GM18951 (cell line): ENCODE data around the gene SV2C.
"Not testable (repeated sequence)": the region's sequence is repeated elsewhere in the genome, so short reads cannot be mapped to it uniquely, and the experiment has no call there.

Experiments
- POLR2A ChIP-seq: IDR thresholded peaks from 4 replicates; pipeline ENCODE4 v1.6.1; 2011; ENCODE audit warnings: mild to moderate bottlenecking; ENCODE audit not compliant: insufficient read length, insufficient read depth; ENCODE audit errors: extremely low read depth
- in situ Hi-C: fragments of 300-500 bp; cut with MboI; formaldehyde crosslinking; loops from one replicate; pipeline ENCODE4 v1.12.0; 2022; ENCODE audit warnings: low sequenced_read_pairs, mixed read lengths, inconsistent platforms; ENCODE audit not compliant: unreplicated experiment

SV2C gene

DNA sequence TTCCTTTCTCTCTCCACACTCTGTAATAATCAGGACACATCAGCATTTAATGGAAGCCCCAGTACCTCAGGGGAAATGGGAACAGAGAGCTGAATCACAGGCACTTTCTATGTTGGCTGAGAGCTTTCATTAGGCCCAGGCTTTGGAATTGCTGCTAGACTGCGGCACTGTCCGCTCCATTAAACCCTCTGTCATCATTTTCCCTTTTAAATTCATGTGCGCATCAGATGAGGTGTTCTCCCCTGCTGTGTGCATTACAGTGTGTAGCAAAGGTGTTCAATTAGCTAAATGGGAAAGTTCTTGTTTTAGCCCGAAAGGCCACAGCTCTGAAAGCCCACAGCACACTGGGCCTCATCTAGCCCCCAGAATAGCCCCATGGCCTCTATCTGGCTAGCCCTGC, 133.6 kb downstream of the SV2C start:
- in situ Hi-C loops, result no loop called here
- no peak for TF ChIP-seq POLR2A

DNA sequence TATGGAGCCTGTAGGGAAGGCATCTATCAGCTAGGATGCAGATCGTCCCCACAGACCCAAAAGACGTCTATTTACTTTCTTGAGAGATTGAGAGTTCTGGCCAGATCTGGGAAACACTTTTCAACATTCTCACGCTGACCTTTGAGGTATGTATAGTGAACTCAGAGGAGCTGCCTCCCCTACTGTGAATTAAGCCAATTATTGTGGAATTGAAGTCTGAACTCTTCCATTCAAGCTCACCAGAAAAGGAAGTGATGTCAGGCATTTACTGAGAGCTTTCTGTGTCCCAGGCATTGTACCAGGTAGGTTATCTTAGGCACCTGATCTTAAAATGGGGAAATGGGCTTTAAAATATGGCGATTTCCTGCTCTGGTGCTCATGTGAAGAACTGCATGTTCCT, 136.5 kb downstream of the SV2C start:
- no peak for TF ChIP-seq POLR2A
- in situ Hi-C loops, result no loop called here

DNA sequence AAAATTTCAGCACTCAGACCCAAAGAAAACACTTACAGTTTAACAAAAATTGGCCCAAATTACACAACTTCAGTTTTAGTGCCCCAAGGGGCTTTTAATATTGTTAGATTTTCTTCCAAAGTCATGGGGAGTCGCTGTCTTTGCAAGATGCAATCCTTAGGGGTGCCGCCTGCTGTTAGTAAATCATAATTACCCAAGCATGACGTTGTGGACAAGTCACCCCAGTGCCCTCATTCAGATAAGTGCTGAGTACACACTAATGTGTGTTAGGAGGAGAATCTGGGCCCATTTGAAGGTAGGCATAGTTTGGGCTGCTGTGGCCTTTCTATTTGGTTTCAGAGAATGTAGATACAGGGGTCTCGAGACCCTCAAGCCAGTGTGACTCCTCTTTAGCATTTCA, 138.1 kb downstream of the SV2C start:
- TF ChIP-seq POLR2A, result no peak
- in situ Hi-C loops, result no loop called here

DNA sequence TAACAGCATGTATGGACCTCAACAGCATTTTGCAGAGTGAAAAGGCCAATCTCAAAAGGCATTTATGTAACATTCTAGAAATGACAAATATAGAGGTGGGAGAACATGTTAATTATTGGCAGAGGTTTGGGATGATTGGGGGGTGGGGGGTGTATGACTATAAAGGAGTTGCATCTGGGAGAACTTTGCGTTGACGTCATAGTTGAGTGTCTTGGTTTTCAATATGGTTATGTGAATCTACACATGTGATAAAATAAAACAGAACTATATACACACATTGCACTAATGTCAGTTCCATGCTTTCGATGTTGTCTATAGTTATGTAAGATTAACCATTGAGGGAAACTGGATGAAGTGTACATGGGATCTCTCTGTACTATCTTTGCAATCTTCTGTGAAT, 139.1 kb downstream of the SV2C start:
- in situ Hi-C loops, result no loop called here
- TF ChIP-seq POLR2A, result no peak

DNA sequence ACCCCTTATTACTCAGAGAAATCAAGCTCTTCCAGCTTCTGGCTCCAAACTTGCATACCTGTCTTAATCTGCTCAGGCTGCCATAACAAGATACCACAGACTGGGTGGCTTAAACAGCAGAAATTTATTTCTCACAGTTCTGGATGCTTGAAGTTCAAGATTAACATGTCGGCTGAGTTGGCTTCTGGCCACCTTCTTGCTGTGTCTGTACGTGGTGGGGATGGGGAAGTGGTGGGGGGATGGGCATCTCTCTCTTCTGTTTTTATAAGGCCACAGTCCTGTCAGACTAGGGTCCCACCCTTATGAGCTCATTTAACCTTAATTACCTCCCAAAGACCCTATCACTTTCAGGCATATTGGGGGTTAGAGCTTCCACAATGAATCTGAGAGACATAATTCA, 140.5 kb downstream of the SV2C start:
- TF ChIP-seq POLR2A, result no peak
- in situ Hi-C loops, result no loop called here

DNA sequence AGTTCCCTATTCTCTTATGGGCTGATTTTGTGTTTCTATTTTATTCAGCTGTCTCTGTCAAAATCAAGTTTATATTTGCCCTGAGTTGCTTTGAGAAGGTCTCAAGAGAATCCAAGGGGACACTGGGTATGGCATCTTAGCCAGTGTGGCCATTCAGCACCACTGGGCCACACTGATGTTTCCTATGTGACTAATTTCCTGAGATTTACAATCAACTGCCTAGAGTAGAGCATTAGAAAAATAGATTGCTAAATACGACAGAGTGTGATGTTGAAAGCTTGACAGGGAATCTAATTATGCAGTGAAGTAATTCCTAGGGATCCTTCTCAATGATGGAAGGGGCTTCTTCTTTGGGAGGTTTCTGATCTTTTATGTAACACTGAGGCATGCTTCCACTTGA, 141.7 kb downstream of the SV2C start:
- TF ChIP-seq POLR2A, result no peak
- in situ Hi-C loops, result no loop called here

DNA sequence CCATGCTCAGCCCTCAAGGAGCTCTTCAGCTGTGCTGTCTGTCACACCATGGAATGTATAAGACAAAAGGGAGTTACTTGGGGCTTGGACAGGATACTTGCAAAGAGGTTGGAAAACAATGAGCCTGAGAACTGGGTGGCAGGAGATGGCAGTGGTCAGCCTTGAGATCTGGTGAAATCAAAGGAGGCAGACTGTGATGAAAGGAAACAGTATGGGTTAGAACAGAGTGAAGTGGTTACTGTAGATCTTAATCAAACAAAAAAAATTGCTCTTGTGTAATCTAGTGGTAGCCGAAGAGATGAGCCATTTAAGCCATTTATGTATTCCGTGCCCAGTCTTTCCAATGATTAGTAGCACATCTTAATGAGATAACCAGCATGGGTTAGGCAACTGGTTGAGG, 142.2 kb downstream of the SV2C start:
- in situ Hi-C loops, result no loop called here
- no peak for TF ChIP-seq POLR2A

DNA sequence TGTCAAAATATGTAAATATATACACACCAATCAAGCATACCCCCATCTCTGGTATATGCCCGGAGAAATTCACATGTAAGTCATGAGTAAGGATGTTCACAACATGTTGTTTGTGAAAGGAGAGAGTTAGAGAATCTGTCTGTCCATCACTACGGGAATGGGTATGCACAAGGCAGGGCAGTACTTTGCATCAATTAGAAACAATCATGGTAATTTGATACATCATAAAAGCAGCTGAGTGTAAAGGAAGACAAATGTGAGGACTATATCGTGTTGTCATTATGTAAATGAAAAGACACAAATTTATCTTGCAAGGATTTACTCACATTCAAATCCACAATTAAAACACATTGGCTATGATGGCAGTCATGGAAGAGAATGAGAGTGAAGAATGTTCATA, 146.7 kb downstream of the SV2C start:
- no peak for TF ChIP-seq POLR2A
- in situ Hi-C loops, result no loop called here

DNA sequence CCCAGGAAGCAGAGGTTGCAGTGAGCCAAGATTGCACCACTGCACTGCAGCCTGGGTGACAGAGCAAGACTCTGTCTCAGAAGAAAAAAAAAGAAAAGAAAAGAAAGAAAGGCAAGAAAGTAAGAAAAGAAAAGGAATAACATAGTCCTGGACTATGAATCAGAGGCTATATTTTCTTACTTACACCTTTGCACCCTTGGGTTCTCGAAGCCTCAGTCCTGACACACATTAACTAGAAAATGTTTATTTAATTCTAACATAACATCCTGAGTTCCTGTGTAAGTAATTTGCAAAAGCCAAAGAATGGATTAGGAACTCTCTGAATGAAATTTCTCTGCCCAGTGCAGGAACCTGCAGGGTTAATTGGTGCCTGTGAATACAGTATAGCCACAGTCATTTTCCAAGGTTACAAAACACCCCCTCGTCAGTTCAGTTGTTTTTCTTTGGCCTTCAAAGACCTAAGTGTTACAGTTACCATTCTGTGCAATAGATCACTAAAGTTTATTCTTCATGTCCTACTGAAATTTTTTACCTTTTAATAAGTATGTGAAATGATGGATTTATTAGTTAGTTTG, 147.6 kb downstream of the SV2C start:
- TF ChIP-seq POLR2A, result no peak
- in situ Hi-C loops, result no loop called here

DNA sequence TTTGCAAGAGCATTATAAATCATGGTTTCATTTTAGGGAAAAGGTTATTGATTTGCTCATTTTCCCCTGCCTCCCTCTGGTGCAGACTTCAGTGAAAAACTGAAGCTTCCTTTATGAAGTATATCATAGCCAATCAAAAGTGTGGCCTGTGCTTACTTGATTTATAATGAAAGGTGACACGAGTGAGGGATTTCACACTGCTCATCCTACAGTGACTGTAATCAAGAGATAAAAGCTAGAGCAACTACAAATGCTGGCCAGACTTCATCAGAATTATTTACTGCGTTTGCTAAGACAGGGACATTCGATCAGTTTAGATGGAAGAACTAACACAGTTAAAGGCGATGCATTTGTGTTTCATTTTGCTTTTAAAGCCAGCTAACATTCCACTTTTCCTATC, 151.5 kb downstream of the SV2C start:
- in situ Hi-C loops, result no loop called here

DNA sequence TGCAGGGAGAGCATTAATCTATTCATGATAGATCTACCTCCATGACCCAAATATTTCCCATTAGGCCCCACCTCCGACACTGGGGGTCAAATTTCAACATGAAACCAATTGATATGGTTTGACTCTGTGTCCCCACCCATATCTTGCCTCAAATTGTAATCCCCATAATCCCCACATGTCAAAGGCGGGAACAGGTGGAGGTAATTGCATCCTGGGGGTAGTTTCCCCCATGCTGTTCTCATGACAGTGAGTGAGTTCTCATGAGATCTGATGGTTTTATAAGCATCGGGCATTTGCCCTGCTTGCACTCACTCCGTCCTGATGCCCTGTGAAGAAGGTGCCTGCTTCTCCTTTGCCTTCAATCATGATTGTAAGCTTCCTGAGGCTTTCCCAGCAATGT, 153.5 kb downstream of the SV2C start:
- in situ Hi-C loops, result no loop called here
- TF ChIP-seq POLR2A, result no peak

More for the DNA sequence above, 151.5 kb downstream of the SV2C start:
- no peak for TF ChIP-seq POLR2A

DNA sequence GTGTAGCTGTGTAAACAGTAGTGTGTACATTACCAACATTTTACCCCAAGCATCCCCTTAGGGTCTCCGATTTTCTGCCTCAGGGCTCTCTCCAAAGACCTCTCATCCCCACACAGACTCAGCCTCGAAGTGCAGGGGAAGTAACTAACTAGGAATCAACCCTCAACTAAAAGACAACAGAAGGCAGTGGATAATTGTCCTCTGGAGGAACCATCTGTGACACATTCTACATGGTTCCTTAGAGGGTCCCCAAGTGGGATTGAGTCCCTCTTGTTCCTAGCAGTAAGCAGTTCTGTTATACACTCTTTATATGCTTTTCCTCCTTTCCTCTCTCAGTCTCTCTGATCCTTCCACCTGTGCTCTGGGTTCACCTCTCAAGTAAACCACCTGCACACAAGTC, 157.2 kb downstream of the SV2C start:
- in situ Hi-C loops, result no loop called here

DNA sequence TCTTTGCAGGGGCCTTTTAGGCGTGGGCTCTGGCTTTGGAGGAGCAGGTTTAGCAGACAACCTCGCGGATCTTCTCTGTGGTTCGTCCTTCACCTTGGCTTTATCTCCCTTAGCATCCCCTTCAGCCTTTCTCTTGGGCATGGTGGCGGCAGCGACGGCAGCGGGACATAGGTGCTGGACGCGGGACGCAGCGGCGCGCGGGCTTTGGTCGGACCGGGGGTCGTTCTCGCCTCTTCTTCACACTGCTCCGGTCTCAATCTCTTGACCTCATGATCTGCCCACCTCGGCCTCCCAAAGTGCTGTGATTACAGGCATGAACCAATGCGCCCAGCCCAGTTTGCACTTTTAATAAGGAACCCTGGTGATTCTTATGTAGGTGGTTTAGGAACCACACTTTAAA, 159.0 kb downstream of the SV2C start:
- in situ Hi-C loops, result not testable (repeated sequence)

More for the DNA sequence above, 157.2 kb downstream of the SV2C start:
- TF ChIP-seq POLR2A, result no peak

DNA sequence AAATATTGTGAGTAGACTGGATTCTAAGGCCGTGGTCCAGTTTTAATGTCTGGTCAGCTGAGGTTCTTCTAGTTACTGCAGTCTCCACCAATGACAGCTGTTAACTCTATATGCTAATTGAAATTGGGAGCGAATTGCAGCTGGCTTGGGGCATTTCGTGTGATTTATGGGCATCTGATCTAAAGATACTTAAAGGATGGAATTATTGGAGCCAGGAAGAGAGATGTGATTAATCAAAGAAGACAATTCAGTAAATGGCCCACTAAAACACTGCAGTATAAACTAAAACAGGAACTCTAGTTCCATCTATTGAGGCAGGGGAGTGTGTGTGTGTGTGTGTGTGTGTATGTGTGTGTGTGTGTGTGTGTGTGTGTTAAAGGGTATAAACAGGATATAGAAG, 162.4 kb downstream of the SV2C start:
- no peak for TF ChIP-seq POLR2A
- in situ Hi-C loops, result no loop called here

DNA sequence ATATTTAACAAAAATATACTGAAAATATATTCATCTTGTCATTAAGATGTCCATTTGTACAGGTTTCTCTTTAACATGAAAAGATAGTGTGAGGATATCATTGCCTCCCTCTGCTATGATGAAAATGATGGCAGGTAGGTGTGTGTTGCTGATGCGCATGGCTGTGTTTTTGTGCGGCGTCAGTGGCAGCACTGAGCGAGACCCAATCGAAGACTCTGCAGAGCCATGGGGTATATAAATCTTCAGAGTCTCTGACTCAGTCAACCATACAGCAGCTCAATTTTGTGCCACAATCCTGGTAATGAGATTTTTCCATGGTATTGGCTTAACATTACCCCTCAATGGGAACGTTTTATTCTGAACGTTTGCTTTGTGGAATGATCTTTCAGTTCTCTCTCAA, 166.4 kb downstream of the SV2C start:
- TF ChIP-seq POLR2A, result no peak
- in situ Hi-C loops, result no loop called here

DNA sequence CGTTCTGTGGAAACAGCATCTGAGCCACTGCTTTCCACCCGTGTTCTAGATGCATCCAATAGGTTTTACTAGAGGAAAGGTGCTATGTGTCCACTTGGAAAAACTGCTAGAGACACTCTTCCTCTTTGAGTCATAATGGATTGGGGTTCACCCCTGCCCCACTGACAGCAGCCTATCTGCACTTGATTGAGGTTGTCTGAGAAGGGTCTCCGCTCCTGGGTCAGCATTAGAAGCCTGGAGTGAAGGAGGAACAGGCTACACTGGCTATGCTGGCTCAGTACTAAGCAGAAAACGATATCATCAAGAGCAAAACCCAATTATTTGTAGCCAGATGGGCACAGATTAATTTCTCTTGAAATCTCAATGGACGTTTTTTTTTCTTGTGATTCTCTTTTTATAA, 167.3 kb downstream of the SV2C start:
- TF ChIP-seq POLR2A, result no peak
- in situ Hi-C loops, result no loop called here

DNA sequence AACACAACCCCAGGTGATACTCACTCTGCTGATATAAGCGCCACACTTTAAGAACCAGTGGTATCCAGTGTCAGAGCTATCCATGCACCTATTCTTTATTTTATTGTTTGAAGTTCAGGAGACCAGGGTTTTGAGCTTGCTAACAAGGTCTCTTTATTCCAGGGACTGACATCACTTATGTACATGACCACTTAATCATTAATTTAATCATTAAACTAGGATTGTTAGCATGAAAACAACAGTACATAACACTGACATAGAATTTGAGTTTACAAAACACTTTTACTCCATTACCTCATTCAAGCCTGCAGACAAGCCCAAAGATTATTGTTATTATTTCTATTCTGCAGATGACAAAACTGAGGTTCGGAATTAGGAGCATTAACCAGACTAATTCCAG, 168.5 kb downstream of the SV2C start:
- no peak for TF ChIP-seq POLR2A
- in situ Hi-C loops, result no loop called here
